ENCODE measurements around the gene LRRC36.

The LRRC36 gene

GRCh38 chr16:67397812-67398545 is 71.4 kb downstream of the LRRC36 start:
- no peaks in the 10 kb centered on the region for H3K27me3 ChIP-seq (ENCODE audit: insufficient read depth, low read length, poor library complexity, severe bottlenecking)
- no peak for TF ChIP-seq EZH2phosphoT487 (IDR thresholded peaks at IDR 0.05; ENCODE audit: borderline replicate concordance)
- TF ChIP-seq CTCF (conservative IDR thresholded peaks at IDR 0.05; ENCODE audit: low read length) = no peak
- H3K36me3 ChIP-seq (ENCODE audit: insufficient read depth, low read length) = no peaks in the 10 kb centered on the region
- no peaks in the 10 kb centered on the region for H3K4me1 ChIP-seq (ENCODE audit: insufficient read depth, low read length, poor library complexity, severe bottlenecking)
- H3K4me3 ChIP-seq (ENCODE audit: low read length, poor library complexity, severe bottlenecking) = no peak overlapping the region
- no peaks in the 10 kb centered on the region for H3K79me2 ChIP-seq (ENCODE audit: insufficient read depth, low read length)
- H3F3A ChIP-seq (ENCODE audit: low read depth) = no peaks in the 10 kb centered on the region
- no peak overlapping the region for H2AFZ ChIP-seq (ENCODE audit: low read length)
- H3K9me2 ChIP-seq (replicated peaks; ENCODE audit: low read depth, low read length) = no peaks in the 10 kb centered on the region
- H3K9me3 ChIP-seq (ENCODE audit: insufficient read depth, low read depth, low read length) = no peaks in the 10 kb centered on the region
- no peaks in the 10 kb centered on the region for H4K20me1 ChIP-seq (ENCODE audit: insufficient read depth, low read length, poor library complexity, severe bottlenecking)
- no peak overlapping the region for H3K9ac ChIP-seq (ENCODE audit: low read depth, low read length, poor library complexity, severe bottlenecking)
- H3K4me2 ChIP-seq (ENCODE audit: low read depth, low read length, poor library complexity, severe bottlenecking) = no peak overlapping the region

GRCh38 chr16:67398546-67399217 is 72.1 kb downstream of the LRRC36 start:
- Histone ChIP-seq H3K4me3 (ENCODE audit: low read length, poor library complexity, severe bottlenecking) (no peak overlapping the region), H3F3A (ENCODE audit: low read depth) (no peaks in the 10 kb centered on the region), H4K20me1 (ENCODE audit: insufficient read depth, low read length, poor library complexity, severe bottlenecking) (no peaks in the 10 kb centered on the region), H2AFZ (ENCODE audit: low read length) (no peak overlapping the region), H3K4me2 (ENCODE audit: low read depth, low read length, poor library complexity, severe bottlenecking) (no peak overlapping the region), H3K9me2 (replicated peaks; ENCODE audit: low read depth, low read length) (no peaks in the 10 kb centered on the region), H3K36me3 (ENCODE audit: insufficient read depth, low read length) (no peaks in the 10 kb centered on the region), H3K79me2 (ENCODE audit: insufficient read depth, low read length) (no peaks in the 10 kb centered on the region), H3K27me3 (ENCODE audit: insufficient read depth, low read length, poor library complexity, severe bottlenecking) (no peaks in the 10 kb centered on the region), H3K4me1 (ENCODE audit: insufficient read depth, low read length, poor library complexity, severe bottlenecking) (peaks cover under 1% of the 10 kb centered on the region), H3K9ac (ENCODE audit: low read depth, low read length, poor library complexity, severe bottlenecking) (no peak overlapping the region), H3K9me3 (ENCODE audit: insufficient read depth, low read depth, low read length) (no peaks in the 10 kb centered on the region)
- TF ChIP-seq EZH2phosphoT487 (IDR thresholded peaks at IDR 0.05; ENCODE audit: borderline replicate concordance) (no peak), CTCF (conservative IDR thresholded peaks at IDR 0.05; ENCODE audit: low read length) (no peak)

GRCh38 chr16:67399218-67399733 is 72.7 kb downstream of the LRRC36 start:
- Histone ChIP-seq H3K4me1 (ENCODE audit: insufficient read depth, low read length, poor library complexity, severe bottlenecking) (peaks cover 7% of the 10 kb centered on the region), H3K36me3 (ENCODE audit: insufficient read depth, low read length) (no peaks in the 10 kb centered on the region), H3K4me3 (ENCODE audit: low read length, poor library complexity, severe bottlenecking) (no peak overlapping the region), H3K4me2 (ENCODE audit: low read depth, low read length, poor library complexity, severe bottlenecking) (no peak overlapping the region), H4K20me1 (ENCODE audit: insufficient read depth, low read length, poor library complexity, severe bottlenecking) (no peaks in the 10 kb centered on the region), H3K9me3 (ENCODE audit: insufficient read depth, low read depth, low read length) (no peaks in the 10 kb centered on the region), H3F3A (ENCODE audit: low read depth) (no peaks in the 10 kb centered on the region), H3K79me2 (ENCODE audit: insufficient read depth, low read length) (no peaks in the 10 kb centered on the region), H2AFZ (ENCODE audit: low read length) (no peak overlapping the region), H3K9me2 (replicated peaks; ENCODE audit: low read depth, low read length) (no peaks in the 10 kb centered on the region), H3K27me3 (ENCODE audit: insufficient read depth, low read length, poor library complexity, severe bottlenecking) (no peaks in the 10 kb centered on the region), H3K9ac (ENCODE audit: low read depth, low read length, poor library complexity, severe bottlenecking) (no peak overlapping the region)
- no peak for TF ChIP-seq EZH2phosphoT487 (IDR thresholded peaks at IDR 0.05; ENCODE audit: borderline replicate concordance)
- no peak; the same call in 1 of the 2 replicates for TF ChIP-seq CTCF (conservative IDR thresholded peaks at IDR 0.05; ENCODE audit: low read length)

Data from Loucy (cell line).